HG03565 (cell line): ENCODE measurements around the gene COL13A1.

Source experiments
- ATAC-seq: cut with Tn5 transposase; IDR thresholded peaks from one replicate; pipeline ENCODE4 v1.9.1; 2021; ENCODE audit warnings: mild to moderate bottlenecking, moderate library complexity; ENCODE audit not compliant: unreplicated experiment

The COL13A1 gene

DNA sequence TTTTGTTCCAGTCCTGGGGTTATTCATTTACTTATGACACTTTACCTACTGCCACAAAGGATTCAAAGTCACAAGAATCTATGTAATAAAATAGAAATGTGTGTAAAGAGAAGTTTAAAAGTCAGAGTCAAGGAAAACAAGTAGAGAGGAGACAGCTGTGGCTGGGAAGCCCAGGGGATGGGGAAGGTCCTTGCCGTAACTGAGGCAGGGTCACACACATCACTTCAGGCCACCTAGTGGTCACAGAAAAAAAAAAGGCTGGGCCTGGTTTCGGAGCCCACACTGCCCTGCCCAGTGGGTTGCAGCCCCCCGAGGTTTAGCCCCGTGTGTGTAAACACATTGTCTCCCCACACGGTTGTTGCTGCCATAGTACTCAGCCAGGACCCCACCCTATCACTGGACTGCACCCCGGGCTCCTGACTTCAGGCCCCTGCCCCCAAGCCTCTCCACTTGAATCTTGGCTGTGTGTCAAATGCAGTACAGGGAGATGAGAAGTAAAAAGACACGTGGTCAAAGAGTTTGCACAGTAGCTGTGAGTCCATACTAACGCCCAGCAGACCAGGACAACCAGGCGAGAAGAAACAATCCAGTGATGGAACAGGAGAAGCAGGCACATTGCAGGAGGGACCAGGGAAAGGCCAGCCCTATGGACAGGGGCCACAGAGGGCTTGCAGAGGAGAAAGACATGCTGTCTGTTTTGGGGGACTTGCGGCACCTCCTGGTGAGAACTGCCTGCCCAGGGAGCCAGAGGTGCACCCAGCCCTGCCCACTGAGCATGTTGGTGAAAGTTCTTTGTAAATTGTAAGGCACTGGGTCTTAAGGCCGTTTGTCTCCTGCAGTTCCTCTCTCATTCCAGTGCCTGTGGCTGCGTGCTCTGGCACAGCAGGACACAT is 159.5 kb downstream of the COL13A1 start:
- no peak for ATAC-seq

DNA sequence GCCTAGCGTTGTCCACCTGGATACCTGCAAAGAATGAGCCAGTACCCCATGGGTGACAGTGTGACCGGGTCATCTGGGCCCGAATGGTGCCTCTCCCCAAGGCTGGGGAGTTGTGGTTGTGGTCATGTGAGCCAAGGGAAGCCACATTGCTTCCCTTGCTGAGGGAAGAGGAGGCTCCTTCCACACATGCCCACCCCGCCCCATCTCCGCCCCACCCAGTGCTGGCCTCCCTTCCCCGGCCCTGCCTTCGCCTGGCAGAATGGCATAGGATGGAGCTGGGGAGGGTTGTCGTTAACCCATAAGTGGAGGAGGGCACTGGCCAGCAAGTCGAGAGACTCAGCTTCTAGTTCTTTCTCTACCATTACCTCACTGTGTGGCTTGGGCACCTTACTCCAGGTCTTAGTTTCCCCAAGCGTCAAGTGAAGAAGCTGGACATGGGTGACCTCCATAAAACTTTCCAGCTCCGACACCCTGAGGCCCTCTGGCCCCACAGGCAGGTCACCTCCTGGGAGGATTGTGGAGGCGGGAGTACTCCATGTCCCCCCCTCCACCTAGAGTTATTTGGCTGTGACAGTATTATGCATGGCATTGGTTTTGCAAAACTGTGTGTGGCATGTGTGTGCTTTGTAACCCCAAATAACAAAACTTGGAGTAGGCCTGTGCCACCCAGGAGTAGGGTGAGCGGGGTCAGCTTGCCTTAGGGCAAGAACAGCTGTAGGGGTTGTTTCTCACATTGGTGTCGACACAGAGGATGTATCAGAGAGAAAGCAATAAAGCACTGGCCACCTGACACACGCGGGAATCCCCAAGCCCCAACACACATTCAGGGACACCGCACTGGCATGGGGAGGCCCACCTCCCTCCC is 160.4 kb downstream of the COL13A1 start:
- no peak for ATAC-seq

DNA sequence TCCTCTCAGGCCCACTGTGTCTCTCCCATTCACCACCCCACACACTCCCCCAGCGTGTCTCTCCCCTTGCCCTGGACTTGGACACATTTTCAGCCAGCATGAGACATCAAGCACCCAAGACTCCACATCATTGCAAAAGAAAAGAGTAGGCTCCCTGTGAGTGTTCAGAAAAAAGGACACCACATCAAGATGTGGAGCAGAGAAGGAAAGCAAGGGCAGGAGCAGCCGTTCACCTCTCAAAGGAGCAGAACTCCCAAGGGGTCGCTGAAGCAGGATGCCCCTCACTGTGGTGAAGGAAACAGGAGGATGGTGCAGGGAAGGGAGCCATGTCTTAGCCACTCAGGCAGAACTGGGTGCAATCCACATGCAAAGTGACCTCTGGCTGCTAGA is 161.0 kb downstream of the COL13A1 start:
- ATAC-seq = no peak

GRCh38 chr10:69963178-69963834 is 161.6 kb downstream of the COL13A1 start:
- ATAC-seq = no peak

DNA sequence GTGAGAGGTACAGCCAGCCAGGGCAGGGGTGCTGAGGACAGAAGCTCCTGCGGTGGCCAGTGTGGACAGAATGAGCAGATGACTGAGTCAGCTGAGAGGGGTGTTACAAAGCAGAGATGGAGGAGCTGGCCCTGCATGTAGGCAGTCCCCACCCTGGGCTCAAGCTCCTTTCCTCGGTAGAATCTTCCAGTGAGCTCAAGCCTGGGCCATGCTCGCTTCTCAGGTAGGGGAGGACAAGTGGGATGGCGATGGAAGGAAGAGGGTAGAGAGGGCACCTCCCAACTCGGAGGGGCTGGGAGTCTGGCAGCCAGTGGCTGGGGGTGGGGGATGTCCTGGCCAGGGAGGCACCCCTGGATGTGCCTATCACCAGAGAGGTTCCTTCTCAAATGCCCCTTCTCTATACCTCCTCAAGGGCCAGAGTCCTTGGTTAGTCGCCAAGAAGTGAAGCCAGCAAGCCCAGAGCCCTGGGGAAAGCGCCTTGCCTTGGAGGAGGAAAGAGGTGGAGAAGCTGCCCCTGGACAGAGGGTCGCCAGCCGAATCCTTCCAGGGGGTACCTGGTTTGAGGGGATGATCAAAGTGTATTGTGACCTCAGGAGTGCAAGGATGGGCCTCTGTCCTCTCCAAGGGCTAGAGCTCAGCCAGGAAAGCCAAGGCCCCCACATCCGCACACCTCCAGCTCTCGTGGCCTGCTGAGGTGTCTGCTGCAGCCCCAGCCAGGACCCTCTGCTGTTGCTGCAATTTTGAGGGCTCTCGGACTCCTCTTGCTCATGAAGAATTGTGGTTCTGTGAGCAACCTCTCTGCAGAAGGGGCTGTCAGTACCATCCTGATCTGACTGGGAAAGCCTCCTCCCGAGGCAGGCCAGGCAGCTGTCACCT is 162.4 kb downstream of the COL13A1 start:
- no peak for ATAC-seq

DNA sequence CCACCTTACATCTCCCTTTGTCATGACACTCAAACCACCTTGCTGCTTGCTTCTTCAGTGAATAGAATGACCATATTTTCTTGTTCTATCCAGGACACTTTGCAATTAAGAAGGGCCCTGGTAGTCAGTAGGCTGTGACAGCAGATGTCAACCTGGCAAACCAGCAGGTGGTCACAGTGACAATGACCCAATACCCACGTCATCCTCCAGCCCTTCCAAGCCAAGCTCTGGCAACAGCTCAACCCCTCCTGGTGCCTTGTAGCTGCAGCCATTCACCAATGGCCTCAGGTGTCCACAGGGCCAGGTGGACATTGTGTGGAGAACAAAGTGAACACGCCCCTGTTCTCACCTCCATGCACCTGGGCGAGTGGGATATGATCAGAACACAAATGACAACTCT is 163.4 kb downstream of the COL13A1 start:
- no peak for ATAC-seq

DNA sequence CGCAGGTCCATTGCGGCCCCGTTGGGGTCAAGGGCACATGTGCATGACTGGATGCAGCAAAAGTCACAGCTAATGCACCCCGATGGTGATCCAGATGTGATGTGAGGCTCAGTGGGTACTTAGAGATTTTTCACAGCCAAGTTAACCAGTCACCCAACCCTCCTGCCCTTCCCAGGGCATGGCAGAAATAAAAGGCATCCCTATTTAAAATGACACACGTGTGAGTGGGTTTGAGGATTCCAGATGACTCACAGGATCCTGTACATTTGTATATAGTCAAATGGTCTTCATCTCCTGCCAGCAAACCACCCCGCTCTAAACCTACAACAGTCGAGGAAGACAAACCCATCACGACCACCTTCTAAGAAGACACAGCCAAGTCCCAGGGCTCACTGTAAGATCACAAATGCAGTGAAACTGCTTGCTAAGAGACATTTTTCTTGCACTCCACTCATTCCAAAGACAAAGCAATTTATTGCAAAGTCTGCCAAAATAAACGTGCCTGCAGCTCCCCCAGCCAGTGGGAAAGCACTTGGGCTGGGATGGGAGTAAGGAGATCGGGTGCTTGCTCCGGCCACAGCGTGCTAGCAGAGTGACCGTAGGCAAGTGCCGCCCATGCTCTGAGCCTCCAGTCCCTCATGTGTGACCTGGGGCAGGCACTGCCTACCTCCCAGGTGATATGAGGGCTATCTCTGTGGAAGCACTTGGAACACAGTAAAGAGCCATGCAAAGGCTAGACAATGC is 164.4 kb downstream of the COL13A1 start:
- no peak for ATAC-seq

DNA sequence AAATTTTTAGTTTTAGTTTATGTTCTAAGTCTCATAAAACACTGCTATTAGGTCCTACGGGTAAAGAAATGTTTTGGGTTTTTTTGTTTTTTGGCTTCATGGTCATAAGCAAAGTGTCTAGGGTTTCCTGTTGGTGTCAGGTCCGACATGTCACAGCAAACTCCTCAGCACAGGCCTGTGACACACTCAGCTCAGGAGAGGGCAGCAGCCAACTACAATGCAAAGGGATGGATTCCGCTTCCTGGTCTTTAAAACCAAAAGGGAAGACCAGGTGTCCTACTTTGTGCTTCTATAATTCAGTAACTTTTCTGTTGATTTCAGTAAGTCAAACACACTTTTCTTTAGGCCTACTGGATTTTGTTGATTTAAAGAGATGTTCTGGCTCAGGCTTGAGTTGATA is 167.1 kb downstream of the COL13A1 start:
- ATAC-seq = no peak

- ATAC-seq = no peak
Measured at GRCh38 chr10:69969977-69970376, 168.3 kb downstream of the COL13A1 start.

DNA sequence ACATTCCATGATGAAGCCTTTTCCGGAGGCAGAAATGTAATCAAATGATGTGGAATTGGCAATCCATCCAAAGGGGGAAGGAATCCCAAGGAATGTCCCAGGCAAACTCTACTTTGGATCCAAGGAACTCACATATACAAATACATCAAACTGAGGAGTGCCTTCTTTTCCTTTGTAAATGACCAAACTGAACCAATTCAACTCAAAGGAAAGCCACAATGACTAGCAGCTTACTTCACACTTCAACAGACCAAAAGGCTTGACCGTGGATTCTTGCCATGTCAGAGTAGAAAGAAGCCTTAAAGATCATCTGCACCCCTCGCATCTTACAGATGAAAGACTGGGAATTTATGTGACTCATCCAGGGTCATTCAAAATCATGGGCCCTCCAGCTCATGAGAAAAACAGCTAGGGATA is 171.3 kb downstream of the COL13A1 start:
- no peak for ATAC-seq

DNA sequence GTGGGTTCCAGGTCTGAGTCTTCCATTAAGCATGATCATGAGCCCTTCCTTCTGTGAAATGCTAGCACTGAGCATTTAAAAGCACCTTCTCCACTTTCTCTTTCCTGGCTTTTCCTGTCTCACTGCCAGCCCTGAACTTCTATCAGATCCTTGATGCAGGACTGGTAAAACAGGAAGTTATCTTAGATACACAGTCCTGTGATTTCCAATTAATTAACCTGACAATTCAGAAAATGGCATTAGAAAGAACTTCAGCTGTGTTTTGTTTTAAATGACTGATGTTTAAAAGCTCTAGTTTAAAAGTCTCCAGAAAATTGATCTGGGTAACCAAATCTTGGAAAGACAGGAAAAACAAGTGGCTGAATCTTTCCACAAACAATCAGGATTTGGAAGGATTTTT is 172.0 kb downstream of the COL13A1 start:
- ATAC-seq = no peak

DNA sequence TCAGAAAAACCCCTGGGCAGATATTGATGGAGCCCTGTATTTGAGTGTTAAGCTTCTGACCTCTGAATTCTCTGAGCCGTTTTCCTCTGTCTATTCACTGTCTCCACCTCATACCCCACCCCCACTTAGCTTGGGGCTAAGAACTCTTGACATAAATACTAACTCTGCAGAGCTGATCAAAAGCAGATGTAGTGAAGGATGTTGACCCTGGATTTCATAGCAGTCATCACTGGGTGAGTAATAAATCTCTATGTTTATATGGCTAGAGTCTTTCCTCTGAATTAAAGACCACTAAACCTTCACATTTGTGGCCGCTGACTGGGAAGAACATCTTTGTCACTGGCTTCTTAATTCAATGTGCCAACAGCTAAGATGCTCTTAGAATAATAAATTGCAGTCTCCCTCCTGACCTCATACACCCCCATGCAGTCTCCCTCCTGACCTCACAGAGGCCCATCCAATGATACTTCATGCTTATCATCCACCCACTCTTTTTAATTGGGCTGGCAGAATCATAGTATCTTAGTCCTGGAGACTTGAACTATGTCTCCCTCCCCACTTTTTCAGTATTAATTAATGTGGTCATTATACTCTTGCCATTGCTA is 172.9 kb downstream of the COL13A1 start:
- no peak for ATAC-seq

DNA sequence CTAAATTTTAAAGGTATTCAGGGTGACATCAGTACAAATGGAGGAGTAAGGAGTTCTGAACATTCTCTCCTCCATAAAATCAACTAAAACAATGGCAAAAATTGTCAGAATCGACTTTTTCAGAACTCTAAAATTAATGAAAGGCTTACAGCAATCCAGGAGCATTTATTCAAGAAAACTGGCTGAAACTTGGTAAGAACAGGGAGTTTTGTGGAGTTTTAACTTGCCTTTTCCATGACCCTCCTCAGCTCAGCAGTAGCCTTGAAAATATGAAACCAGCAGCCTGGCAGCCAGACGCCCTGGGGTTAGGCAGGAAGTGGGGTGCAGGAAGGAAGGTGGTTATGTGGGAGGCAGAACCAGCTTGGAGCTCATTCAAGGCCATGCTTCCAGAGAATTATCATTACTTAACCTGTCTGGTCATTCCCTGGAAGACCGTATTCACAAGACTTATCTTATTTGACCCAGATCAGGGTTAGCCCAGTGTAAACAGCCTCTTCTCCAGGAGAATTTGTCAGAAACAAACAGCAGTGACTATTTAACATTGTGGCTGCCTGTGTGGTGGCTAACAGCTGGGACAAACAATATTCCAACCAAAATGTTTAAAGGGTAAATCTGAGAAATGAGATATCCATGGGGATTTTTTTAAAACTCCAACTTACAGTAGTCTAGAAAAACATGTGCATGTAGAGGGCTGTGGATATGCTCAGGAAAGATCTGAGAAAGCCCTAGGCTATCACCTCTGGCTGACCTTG is 175.3 kb downstream of the COL13A1 start:
- ATAC-seq = no peak

GRCh38 chr10:69979174-69979573 is 177.5 kb downstream of the COL13A1 start:
- no peak for ATAC-seq

- ATAC-seq = no peak
Measured at GRCh38 chr10:69980672-69981071, 179.0 kb downstream of the COL13A1 start.

- no peak for ATAC-seq
Measured at GRCh38 chr10:69988094-69988493, 186.4 kb downstream of the COL13A1 start.

- no peak for ATAC-seq
Measured at GRCh38 chr10:69991151-69991550, 189.4 kb downstream of the COL13A1 start.

DNA sequence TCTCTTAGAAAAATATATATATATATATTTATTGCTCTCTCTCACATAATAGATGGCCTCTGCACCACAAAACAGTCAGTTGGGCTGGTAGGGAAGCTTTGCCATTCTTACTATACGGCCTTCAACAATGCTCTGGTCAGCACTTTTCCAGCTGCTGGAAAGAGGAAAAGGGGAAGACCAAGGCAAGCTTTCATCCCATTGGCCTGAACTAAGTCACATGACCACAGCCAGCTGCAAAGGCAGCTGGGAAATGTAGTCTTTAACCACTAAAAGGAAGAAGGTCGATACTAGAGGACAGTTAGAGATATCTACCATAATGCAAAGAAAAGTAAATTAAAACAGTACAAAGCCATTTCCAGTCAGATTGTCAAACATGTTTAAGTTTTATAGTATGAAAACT is 192.6 kb downstream of the COL13A1 start:
- no peak for ATAC-seq

DNA sequence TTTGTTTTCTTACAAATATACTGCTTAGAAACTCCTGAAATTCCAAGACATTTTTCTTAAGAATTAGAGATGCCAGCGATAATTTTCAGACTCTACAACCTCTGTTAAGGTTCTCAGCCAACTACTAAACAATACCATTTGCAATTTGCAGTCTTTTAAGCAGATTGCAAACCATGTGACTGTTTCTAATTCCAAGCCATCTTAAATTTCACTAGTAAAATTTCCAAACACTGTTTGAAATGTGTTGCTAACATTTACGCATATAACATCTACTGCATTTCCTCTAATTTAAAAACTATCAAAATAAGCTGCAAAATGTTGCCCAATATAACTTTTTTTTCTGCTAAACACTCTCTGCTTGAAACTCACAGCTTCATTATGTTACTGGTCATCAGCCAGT is 194.9 kb downstream of the COL13A1 start:
- no peak for ATAC-seq
